ENCODE measurements around the gene TIMMDC1. TPM values are rescaled to one million over a fixed set of nuclear protein-coding genes. Genes with fewer than 3 reads are reported as not detected.

TIMMDC1 gene
- total RNA-seq, 5 donors from 2014 or later (not counting 1 experiment from before 2014, with no cell fraction given), result 35.9 to 74.3 (median 68.0) TPM

DNA sequence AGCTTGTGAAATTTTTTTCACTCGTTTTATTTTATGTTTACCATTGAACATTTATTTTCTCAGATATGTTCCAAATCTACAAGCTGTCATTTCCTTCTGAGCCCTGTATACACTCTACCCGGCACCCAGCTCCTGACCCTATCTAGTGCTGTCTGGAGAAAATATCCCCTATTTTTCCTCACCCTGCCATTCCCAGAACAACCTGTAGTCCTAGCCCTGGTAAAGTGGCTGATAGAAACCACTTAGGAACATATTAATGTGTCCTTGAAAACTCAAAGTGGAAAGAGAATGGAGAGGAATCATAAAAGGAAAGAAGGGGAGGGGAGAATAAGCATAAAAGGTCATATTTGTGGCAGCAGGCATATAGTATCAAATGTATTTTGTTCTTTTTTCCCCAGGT is 8.2 kb upstream of the TIMMDC1 start:
- ChIA-PET CTCF (no interaction called here), POLR2A (no interaction called here)
- Histone ChIP-seq H3K4me3 (ENCODE audit: control insufficient read depth in 1 of 2, extremely low read depth in 1 of 2, low read length in 1 of 2) (no peak overlapping the region), H3K27me3 (replicated peaks in 1 of 2; ENCODE audit: control insufficient read depth in 2 of 2, extremely low read depth in 1 of 2, insufficient read depth in 2 of 2, low read length in 1 of 2) (no peaks in the 10 kb centered on the region), H3K36me3 (ENCODE audit: control insufficient read depth in 2 of 2, extremely low read depth in 1 of 2, insufficient read depth in 1 of 2, low read length in 1 of 2) (peaks cover 5 to 47% of the 10 kb centered on the region in 2 donors), H3K9me3 (no peaks in the 10 kb centered on the region), H3K4me1 (ENCODE audit: control insufficient read depth in 1 of 2, extremely low read depth in 1 of 2, insufficient read depth in 2 of 2, low read length in 2 of 2) (no peaks in the 10 kb centered on the region), H3K27ac (ENCODE audit: low read length) (no peak overlapping the region)
- Mint-ChIP-seq H3K27ac (peak overlapping the region; percentile 28 to 44), H3K36me3 (peaks cover 45% of the 10 kb centered on the region), H3K4me3 (no peak overlapping the region), H3K4me1 (peaks cover 0 to 6% (median 0%) of the 10 kb centered on the region in 3 donors), H3K27me3 (no peaks in the 10 kb centered on the region), H3K9me3 (no peaks in the 10 kb centered on the region)
- no peak for DNase-seq
- WGBS (ENCODE audit: insufficient coverage), result no CpG with 5 or more reads among the region's 2 CpGs
- ATAC-seq (replicated peaks in 1 of 4), result no peak

DNA sequence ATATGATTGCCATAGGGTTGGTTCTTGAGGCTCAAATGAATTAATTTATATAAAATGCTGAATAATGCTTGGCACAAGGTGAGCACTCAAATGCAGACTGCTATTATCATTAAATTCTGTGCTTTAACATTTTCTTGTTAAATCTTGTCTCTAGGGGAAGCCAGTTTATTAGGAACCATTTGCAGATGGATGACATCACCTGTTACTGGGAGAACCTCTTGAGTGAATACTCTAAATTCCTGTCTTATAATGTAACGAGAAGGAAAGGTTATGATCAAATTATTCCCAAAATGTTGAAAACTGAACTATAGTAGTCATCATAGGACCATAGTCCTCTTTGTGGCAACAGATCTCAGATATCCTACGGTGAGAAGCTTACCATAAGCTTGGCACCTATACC is 6.2 kb upstream of the TIMMDC1 start:
- Histone ChIP-seq H3K9me3 (no peaks in the 10 kb centered on the region), H3K36me3 (ENCODE audit: control insufficient read depth in 2 of 2, extremely low read depth in 1 of 2, insufficient read depth in 1 of 2, low read length in 1 of 2) (peaks cover 0 to 28% of the 10 kb centered on the region in 2 donors), H3K27ac (ENCODE audit: low read length) (no peak overlapping the region), H3K27me3 (replicated peaks in 1 of 2; ENCODE audit: control insufficient read depth in 2 of 2, extremely low read depth in 1 of 2, insufficient read depth in 2 of 2, low read length in 1 of 2) (no peaks in the 10 kb centered on the region), H3K4me3 (ENCODE audit: control insufficient read depth in 1 of 2, extremely low read depth in 1 of 2, low read length in 1 of 2) (no peak overlapping the region), H3K4me1 (ENCODE audit: control insufficient read depth in 1 of 2, extremely low read depth in 1 of 2, insufficient read depth in 2 of 2, low read length in 2 of 2) (no peaks in the 10 kb centered on the region)
- Mint-ChIP-seq H3K27me3 (no peaks in the 10 kb centered on the region), H3K36me3 (peaks cover 30% of the 10 kb centered on the region), H3K9me3 (no peaks in the 10 kb centered on the region), H3K27ac (no peak overlapping the region), H3K4me3 (no peak overlapping the region), H3K4me1 (peaks cover 0 to 7% (median 2%) of the 10 kb centered on the region in 3 donors)
- ATAC-seq (replicated peaks in 1 of 4) (no peak), DNase-seq (no peak)
- POLR2A ChIA-PET, result no interaction called here
- CTCF ChIA-PET, result no interaction called here
- 100% methylated on average over 1 of the region's 2 CpGs for WGBS (ENCODE audit: insufficient coverage)

DNA sequence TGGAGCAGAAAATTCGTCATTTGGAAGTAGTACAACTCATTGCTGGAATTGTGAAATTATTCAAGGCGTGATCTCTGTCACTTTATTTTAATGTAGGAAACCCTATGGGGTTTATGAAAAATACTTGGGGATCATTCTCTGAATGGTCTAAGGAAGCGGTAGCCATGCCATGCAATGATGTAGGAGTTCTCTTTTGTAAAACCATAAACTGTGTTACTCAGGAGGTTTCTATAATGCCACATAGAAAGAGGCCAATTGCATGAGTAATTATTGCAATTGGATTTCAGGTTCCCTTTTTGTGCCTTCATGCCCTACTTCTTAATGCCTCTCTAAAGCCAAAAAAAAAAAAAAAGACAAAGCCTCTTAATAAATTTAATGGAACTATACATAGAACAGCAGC is 5.5 kb upstream of the TIMMDC1 start:
- no peak for DNase-seq
- WGBS (ENCODE audit: insufficient coverage), result no CpG with 5 or more reads among the region's 3 CpGs
- H3K9me3 Mint-ChIP-seq, result no peaks in the 10 kb centered on the region
- no peak overlapping the region for H3K4me3 Mint-ChIP-seq
- peaks cover under 1 to 12% (median 8%) of the 10 kb centered on the region in 3 donors for H3K4me1 Mint-ChIP-seq
- Histone ChIP-seq H3K27me3 (replicated peaks in 1 of 2; ENCODE audit: control insufficient read depth in 2 of 2, extremely low read depth in 1 of 2, insufficient read depth in 2 of 2, low read length in 1 of 2) (no peaks in the 10 kb centered on the region), H3K4me3 (ENCODE audit: control insufficient read depth in 1 of 2, extremely low read depth in 1 of 2, low read length in 1 of 2) (no peak overlapping the region), H3K27ac (ENCODE audit: low read length) (no peak overlapping the region), H3K36me3 (ENCODE audit: control insufficient read depth in 2 of 2, extremely low read depth in 1 of 2, insufficient read depth in 1 of 2, low read length in 1 of 2) (peaks cover 0 to 25% of the 10 kb centered on the region in 2 donors), H3K4me1 (ENCODE audit: control insufficient read depth in 1 of 2, extremely low read depth in 1 of 2, insufficient read depth in 2 of 2, low read length in 2 of 2) (peaks cover 2 to 3% of the 10 kb centered on the region in 2 experiments), H3K9me3 (no peaks in the 10 kb centered on the region)
- H3K27ac Mint-ChIP-seq, result no peak overlapping the region
- ATAC-seq (replicated peaks in 1 of 4), result no peak
- H3K27me3 Mint-ChIP-seq, result no peaks in the 10 kb centered on the region
- ChIA-PET CTCF (no interaction called here), POLR2A (no interaction called here)
- H3K36me3 Mint-ChIP-seq, result peaks cover 30% of the 10 kb centered on the region

DNA sequence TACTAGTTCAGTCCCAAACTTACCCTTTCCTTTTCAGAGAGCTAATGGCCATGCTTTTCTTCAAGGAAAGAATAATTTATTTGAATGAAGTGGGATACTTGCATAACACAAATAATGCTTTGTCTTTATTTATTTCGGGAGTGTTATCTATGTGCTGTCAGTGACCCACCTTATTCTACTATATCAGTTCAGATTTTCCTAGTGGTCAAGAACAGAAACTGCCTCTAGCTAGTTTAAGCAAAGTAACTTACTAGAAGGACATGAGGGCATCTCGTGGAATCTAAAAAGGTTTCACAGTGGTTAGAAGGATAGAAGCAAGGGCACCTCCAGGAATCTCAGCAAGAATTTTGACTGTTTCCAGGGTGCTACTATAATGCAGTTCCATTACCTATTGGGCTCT is 3.8 kb upstream of the TIMMDC1 start:
- Mint-ChIP-seq H3K9me3 (no peaks in the 10 kb centered on the region), H3K4me1 (peaks cover 12 to 22% (median 15%) of the 10 kb centered on the region in 3 donors), H3K27me3 (no peaks in the 10 kb centered on the region), H3K27ac (no peak overlapping the region), H3K36me3 (peaks cover 25% of the 10 kb centered on the region), H3K4me3 (no peak overlapping the region)
- no peak for ATAC-seq (replicated peaks in 1 of 4)
- Histone ChIP-seq H3K9me3 (no peaks in the 10 kb centered on the region), H3K4me1 (ENCODE audit: control insufficient read depth in 1 of 2, extremely low read depth in 1 of 2, insufficient read depth in 2 of 2, low read length in 2 of 2) (peaks cover 4 to 15% of the 10 kb centered on the region in 2 experiments), H3K27me3 (replicated peaks in 1 of 2; ENCODE audit: control insufficient read depth in 2 of 2, extremely low read depth in 1 of 2, insufficient read depth in 2 of 2, low read length in 1 of 2) (no peaks in the 10 kb centered on the region), H3K4me3 (ENCODE audit: control insufficient read depth in 1 of 2, extremely low read depth in 1 of 2, low read length in 1 of 2) (no peak overlapping the region), H3K36me3 (ENCODE audit: control insufficient read depth in 2 of 2, extremely low read depth in 1 of 2, insufficient read depth in 1 of 2, low read length in 1 of 2) (peaks cover 0 to 12% of the 10 kb centered on the region in 2 donors), H3K27ac (ENCODE audit: low read length) (no peak overlapping the region)
- WGBS (ENCODE audit: insufficient coverage), result no CpG with 5 or more reads among the region's 2 CpGs
- POLR2A ChIA-PET, result no interaction called here
- DNase-seq, result no peak
- CTCF ChIA-PET, result interaction anchor here in 1 of 2 donors (0.7 to 0.8 kb wide), 2 partner anchors 27 to 177 kb away, joined by 3 read pairs; no protein-coding TSS in a partner anchor

DNA sequence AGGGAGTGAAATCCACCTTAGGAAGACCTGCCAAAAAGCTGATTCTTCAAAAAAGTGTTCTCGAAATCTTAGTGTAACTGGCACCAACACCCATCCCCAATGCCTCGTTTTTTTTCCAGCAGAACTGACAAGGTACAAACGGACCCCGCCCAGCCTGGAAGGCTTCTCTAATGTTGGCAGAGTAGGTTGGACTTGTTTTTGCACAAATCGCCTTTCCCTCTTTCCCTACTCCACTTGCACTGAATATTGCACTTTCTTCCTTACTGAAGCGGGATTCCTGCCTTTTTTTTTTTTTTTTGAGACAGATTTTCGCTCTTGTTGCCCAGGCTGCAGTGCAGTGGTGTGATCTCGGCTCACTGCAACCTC is 544 bp upstream of the TIMMDC1 start:
- Histone ChIP-seq H3K36me3 (ENCODE audit: control insufficient read depth in 2 of 2, extremely low read depth in 1 of 2, insufficient read depth in 1 of 2, low read length in 1 of 2) (no peaks in the 10 kb centered on the region), H3K9me3 (no peaks in the 10 kb centered on the region), H3K27me3 (replicated peaks in 1 of 2; ENCODE audit: control insufficient read depth in 2 of 2, extremely low read depth in 1 of 2, insufficient read depth in 2 of 2, low read length in 1 of 2) (no peaks in the 10 kb centered on the region), H3K27ac (ENCODE audit: low read length) (peak overlapping the region; percentile 89), H3K4me3 (ENCODE audit: control insufficient read depth in 1 of 2, extremely low read depth in 1 of 2, low read length in 1 of 2) (peak overlapping the region; percentile 72 to 99), H3K4me1 (ENCODE audit: control insufficient read depth in 1 of 2, extremely low read depth in 1 of 2, insufficient read depth in 2 of 2, low read length in 2 of 2) (peaks cover 14 to 21% of the 10 kb centered on the region in 2 experiments)
- H3K9me3 Mint-ChIP-seq, result no peaks in the 10 kb centered on the region
- H3K36me3 Mint-ChIP-seq, result peaks cover 3% of the 10 kb centered on the region
- POLR2A ChIA-PET, result interaction anchor here (1.1 to 2.1 kb wide), 7 partner anchors 9 to 598 kb away, joined by 3 to 32 read pairs (median 7); partner anchors contain the start of genes TMEM39A (in 2 of the 2), ARHGAP31 (in 1 of the 2), B4GALT4 (in 1 of the 2) and POGLUT1 (in 1 of the 2)
- 0% methylated on average over 3 of the region's 8 CpGs for WGBS (ENCODE audit: insufficient coverage)
- peak overlapping the region; percentile 93 to 100 (median 98) for H3K4me3 Mint-ChIP-seq
- H3K4me1 Mint-ChIP-seq, result peaks cover 32 to 37% (median 37%) of the 10 kb centered on the region in 3 donors
- CTCF ChIA-PET, result interaction anchor here (0.6 to 1.2 kb wide), 5 partner anchors 10 to 598 kb away, joined by 3 to 10 read pairs (median 4); no protein-coding TSS in a partner anchor
- H3K27me3 Mint-ChIP-seq, result no peaks in the 10 kb centered on the region
- H3K27ac Mint-ChIP-seq, result peak overlapping the region; percentile 95 to 100
- peak in 1 of 4 experiments; percentile 3 for ATAC-seq (replicated peaks in 1 of 4)
- DNase-seq, result peak in 1 of 35 experiments; percentile 22

DNA sequence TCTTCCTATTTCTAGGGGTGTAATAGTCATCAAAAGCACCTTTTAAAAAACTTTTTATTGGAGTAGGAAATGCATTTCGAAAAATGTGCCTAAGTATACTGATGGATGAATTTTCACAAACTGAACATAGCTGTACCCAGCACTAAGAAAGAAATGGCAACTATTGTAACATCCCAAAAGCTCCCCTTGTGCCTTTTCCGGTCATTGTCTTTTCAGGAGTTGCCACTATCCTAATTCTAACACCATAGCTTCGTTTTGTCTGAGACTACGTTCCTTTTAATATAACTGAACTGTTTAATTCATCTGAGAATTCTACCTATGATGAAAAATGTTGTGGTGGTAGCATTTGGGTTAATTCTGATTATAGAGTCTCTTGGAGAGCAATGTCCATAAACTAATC is 1.9 kb downstream of the TIMMDC1 start:
- peaks cover 14 to 21% of the 10 kb centered on the region in 2 experiments for H3K4me1 ChIP-seq (ENCODE audit: control insufficient read depth in 1 of 2, extremely low read depth in 1 of 2, insufficient read depth in 2 of 2, low read length in 2 of 2)
- H3K27me3 ChIP-seq (replicated peaks in 1 of 2; ENCODE audit: control insufficient read depth in 2 of 2, extremely low read depth in 1 of 2, insufficient read depth in 2 of 2, low read length in 1 of 2), result no peaks in the 10 kb centered on the region
- no peak overlapping the region for H3K27ac ChIP-seq (ENCODE audit: low read length)
- no peak for DNase-seq
- ChIA-PET POLR2A (interaction anchor here in 1 of 2 donors (0.7 kb wide), 1 partner anchor 37 kb away, joined by 3 read pairs; no protein-coding TSS in a partner anchor), CTCF (interaction anchor here in 1 of 2 donors (0.6 kb wide), 1 partner anchor 616 kb away, joined by 7 read pairs; no protein-coding TSS in a partner anchor)
- H3K4me1 Mint-ChIP-seq, result peaks cover 36 to 42% (median 40%) of the 10 kb centered on the region in 3 donors
- H3K27me3 Mint-ChIP-seq, result no peaks in the 10 kb centered on the region
- ATAC-seq (replicated peaks in 1 of 4), result no peak
- H3K27ac Mint-ChIP-seq, result no peak overlapping the region
- no CpG with 5 or more reads among the region's 4 CpGs for WGBS (ENCODE audit: insufficient coverage)
- no peaks in the 10 kb centered on the region for H3K9me3 Mint-ChIP-seq
- peaks cover 12% of the 10 kb centered on the region for H3K36me3 Mint-ChIP-seq
- no peak overlapping the region for H3K4me3 ChIP-seq (ENCODE audit: control insufficient read depth in 1 of 2, extremely low read depth in 1 of 2, low read length in 1 of 2)
- H3K9me3 ChIP-seq, result no peaks in the 10 kb centered on the region
- H3K4me3 Mint-ChIP-seq, result peak overlapping the region; percentile 39 to 100 (median 42)
- peaks cover 0 to 5% of the 10 kb centered on the region in 2 donors for H3K36me3 ChIP-seq (ENCODE audit: control insufficient read depth in 2 of 2, extremely low read depth in 1 of 2, insufficient read depth in 1 of 2, low read length in 1 of 2)
